Heart left ventricle (tissue), 16 donors: ENCODE measurements around the gene DCUN1D2. TPM values are rescaled to one million over a fixed set of nuclear protein-coding genes. Genes with fewer than 3 reads are reported as not detected.
A peak's percentile ranks its signal among the peaks of the same experiment; 100 is the strongest.

Experiments
- ATAC-seq, 4 donors: fragments of 200-7000 bp; cut with Tn5 transposase; one replicate each; pipeline ENCODE4 v1.9.1; 2020 to 2022; ENCODE audit warnings: moderate library complexity in 4 of 4, mild to moderate bottlenecking in 3 of 4, moderate number of reproducible peaks in 1 of 4
- DNase-seq, 5 donors: peaks; one replicate each; pipeline ENCODE4 v3.0.0-alpha.2; 2020
- H3K27ac ChIP-seq, 12 donors: fragments of 200-600 bp; sonication (generic) in 4 of 12; one replicate each; pipeline versions ENCODE4 v1.5.0 to v1.8.0; 2016 to 2022; ENCODE audit warnings: mild to moderate bottlenecking in 2 of 12
- H3K27me3 ChIP-seq, 9 donors: fragments of 200-600 bp; sonication (generic) in 2 of 9; one replicate each; pipeline versions ENCODE4 v1.5.1 to v1.8.0; 2016 to 2022; ENCODE audit warnings: mild to moderate bottlenecking in 3 of 9
- H3K36me3 ChIP-seq, 9 donors: fragments of 200-600 bp; sonication (generic) in 2 of 9; one replicate each; pipeline versions ENCODE4 v1.5.0 to v1.8.0; 2018 to 2022; ENCODE audit warnings: mild to moderate bottlenecking in 2 of 9
- H3K4me1 ChIP-seq, 12 donors: fragments of 200-600 bp; sonication (generic) in 4 of 12; one replicate each; pipeline versions ENCODE4 v1.5.0 to v1.8.0; 2016 to 2022; ENCODE audit warnings: mild to moderate bottlenecking in 3 of 12
- H3K4me3 ChIP-seq, 12 donors: fragments of 200-600 bp; sonication (generic) in 4 of 12; one replicate each; pipeline versions ENCODE4 v1.5.0 to v1.8.0; 2017 to 2022; ENCODE audit warnings: mild to moderate bottlenecking in 9 of 12, moderate library complexity in 4 of 12
- H3K9me3 ChIP-seq, 12 donors: fragments of 200-600 bp; sonication (generic) in 4 of 12; one replicate each; pipeline versions ENCODE4 v1.5.0 to v1.8.0; 2016 to 2022; ENCODE audit warnings: mild to moderate bottlenecking in 1 of 12
- POLR2A ChIP-seq, 2 donors: fragments of 450-650 bp; IDR thresholded peaks; one replicate each; pipeline ENCODE4 v1.6.1; 2017; ENCODE audit warnings: antibody characterized with exemption in 2 of 2, mild to moderate bottlenecking in 2 of 2, moderate library complexity in 2 of 2
- WGBS, 4 donors: extraction: QIAGEN DNeasy Blood & Tissue Kit in 2 of 4; methylation state at CpG; one replicate each; pipeline versions ENCODE4 v1.1.5 to v1.1.7; 2013 to 2018; 5-methylcytosine and 5-hydroxymethylcytosine counted together
- intact Hi-C, 10 donors: fragments of 100-400 bp; cut with DNase I; formaldehyde crosslinking; loops; one replicate each; pipeline versions ENCODE4 v1.11.1 to v1.14.2; 2022
- polyA plus RNA-seq, 2 donors: library from polyadenylated mRNA; stranded (reverse); fragments of 200-250 nt; gene quantifications; one replicate each; pipeline ENCODE4 v1.2.3, GENCODE V29; 2013
- total RNA-seq, 9 donors: library from RNA; depleted of rRNA in 2 of 9; stranded (reverse); fragments of >200 nt in 2 of 9; fragmentation: NEBNext Ultra II Directional in 3 of 9; extraction: Animal tissue kit (Norgen Biotek cat#: 25700) in 3 of 9; gene quantifications; one replicate each; pipeline versions ENCODE4 v1.1.0 to v1.2.4, GENCODE V29; 2016 to 2023
- TF ChIP-seq, protein P1 (sequence below), 12 donors: fragments of 200-600 bp; sonication (generic) in 4 of 12; IDR thresholded peaks; one replicate each; pipeline versions ENCODE4 v1.5.0 to v1.8.0; 2018 to 2022; ENCODE audit warnings: antibody characterized with exemption in 12 of 12, mild to moderate bottlenecking in 5 of 12
- donor health status: ischemic (EF 13 %, LVEDD 7.1; RV severe dilation, severe dysfunction).
- donor health status: healthy with polysubstance abuse.
- donor health status: DM: no; HTN: yes; CAD: no.
- donor health status: DM: no; HTN: no; CAD: no.
- donor health status: ischemic (EF 25% LVEDD 6.9; RV normal size, moderate dysfunction).
- donor health status: ischemic (EF 25% LVEDD 5.7; RV mildly dilated, moderate dysfunction).
- donor health status: healthy.
- donor health status: DM: yes; HTN: yes; CAD: no.
- donor health status: ischemic (EF 35%, LVEDD 5.7; RV mildly dilated, moderate dysfunction).
- donor health status: nonischemic (EF 11% LVEDD 7.7; RV severe dilation, severe dysfunction).
- donor health status: DM: yes; HTN: yes; CAD: no.
- donor health status: PGD.
- donor health status: ischemic (EF 29% LVEDD 5.4; RV normal size, mild dysfunction).
- donor health status: nonischemic (EF 23%, LVEDD 6.1; RV moderate dilation, normal function).

The DCUN1D2 gene
- total and polyA plus RNA-seq, 11 donors, result 68.7 to 247 (median 153) TPM

DNA sequence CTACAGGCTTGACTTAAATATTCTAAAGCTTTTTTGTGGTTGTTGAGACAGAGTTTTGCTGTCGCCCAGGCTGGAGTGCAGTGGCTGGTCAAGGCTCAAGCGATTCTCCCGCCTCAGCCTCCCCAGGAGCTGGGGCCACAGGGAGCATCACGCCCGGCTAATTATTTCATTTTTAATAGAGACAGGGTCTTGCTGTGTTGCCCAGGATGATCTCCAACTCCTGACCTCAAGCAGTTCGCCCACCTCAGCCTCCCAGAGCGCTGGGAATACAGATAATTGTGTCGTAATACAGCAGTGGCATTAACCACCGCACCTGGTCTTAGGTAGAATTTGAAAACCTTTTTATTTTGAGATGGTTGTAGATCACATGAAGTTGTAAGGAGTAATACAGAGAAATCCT, 1.5 kb upstream of the DCUN1D2 start:
- no peaks in the 10 kb centered on the region for H3K9me3 ChIP-seq
- H3K4me1 ChIP-seq, result peaks cover 0 to 85% (median 66%) of the 10 kb centered on the region in 12 donors
- TF ChIP-seq, protein P1, sequence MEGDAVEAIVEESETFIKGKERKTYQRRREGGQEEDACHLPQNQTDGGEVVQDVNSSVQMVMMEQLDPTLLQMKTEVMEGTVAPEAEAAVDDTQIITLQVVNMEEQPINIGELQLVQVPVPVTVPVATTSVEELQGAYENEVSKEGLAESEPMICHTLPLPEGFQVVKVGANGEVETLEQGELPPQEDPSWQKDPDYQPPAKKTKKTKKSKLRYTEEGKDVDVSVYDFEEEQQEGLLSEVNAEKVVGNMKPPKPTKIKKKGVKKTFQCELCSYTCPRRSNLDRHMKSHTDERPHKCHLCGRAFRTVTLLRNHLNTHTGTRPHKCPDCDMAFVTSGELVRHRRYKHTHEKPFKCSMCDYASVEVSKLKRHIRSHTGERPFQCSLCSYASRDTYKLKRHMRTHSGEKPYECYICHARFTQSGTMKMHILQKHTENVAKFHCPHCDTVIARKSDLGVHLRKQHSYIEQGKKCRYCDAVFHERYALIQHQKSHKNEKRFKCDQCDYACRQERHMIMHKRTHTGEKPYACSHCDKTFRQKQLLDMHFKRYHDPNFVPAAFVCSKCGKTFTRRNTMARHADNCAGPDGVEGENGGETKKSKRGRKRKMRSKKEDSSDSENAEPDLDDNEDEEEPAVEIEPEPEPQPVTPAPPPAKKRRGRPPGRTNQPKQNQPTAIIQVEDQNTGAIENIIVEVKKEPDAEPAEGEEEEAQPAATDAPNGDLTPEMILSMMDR (IDR thresholded peaks at IDR 0.05), result no peak
- no peak for TF ChIP-seq POLR2A (IDR thresholded peaks at IDR 0.05)
- H3K36me3 ChIP-seq, result peaks cover 0 to 27% (median 22%) of the 10 kb centered on the region in 9 donors
- H3K27ac ChIP-seq, result peak overlapping the region in 10 of 12 donors; percentile 91 to 98 (median 94)
- 60 to 71% (median 66%) methylated on average over 9 of the region's 9 CpGs for WGBS, 4 donors
- DNase-seq (no peak), ATAC-seq (no peak)
- H3K4me3 ChIP-seq, result peak overlapping the region; percentile 78 to 98 (median 94)
- H3K27me3 ChIP-seq, result no peaks in the 10 kb centered on the region
- intact Hi-C loops, result loop anchor here in 5 of 10 donors (2.0 to 10.0 kb wide), 5 partner anchors 35 to 53 kb away; partner anchors contain the start of gene ADPRHL1 (in 2 of the 5)

DNA sequence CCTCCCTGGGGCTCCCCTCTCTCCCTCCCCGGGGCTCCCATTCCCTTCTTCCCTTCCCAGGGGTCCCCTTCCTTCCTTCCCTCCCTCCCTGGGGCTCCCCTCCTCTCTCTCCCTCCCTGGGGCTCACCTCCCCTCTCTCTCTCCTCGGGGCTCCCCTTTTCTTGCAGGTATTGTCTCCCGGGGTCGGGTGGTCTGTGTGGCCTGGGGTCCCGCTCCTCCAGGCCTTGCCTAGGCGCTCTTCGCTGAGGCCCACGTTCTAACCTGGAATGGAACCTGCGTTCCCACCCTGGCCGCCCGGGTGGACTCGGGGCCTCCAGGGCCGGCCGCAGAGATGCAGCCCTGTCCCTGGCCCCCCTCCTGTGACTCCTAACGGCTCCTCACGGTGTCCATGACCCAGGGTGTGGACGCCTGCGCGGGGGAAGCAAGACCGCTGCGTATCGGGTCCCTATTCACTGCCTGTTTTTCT, 940 bp upstream of the DCUN1D2 start:
- intact Hi-C loops, result loop anchor here in 5 of 10 donors (2.0 to 10.0 kb wide), 5 partner anchors 34 to 53 kb away; partner anchors contain the start of gene ADPRHL1 (in 2 of the 5)
- TF ChIP-seq POLR2A (IDR thresholded peaks at IDR 0.05), result no peak
- TF ChIP-seq, protein P1 (IDR thresholded peaks at IDR 0.05), result no peak
- DNase-seq, result peak in 2 of 5 donors; percentile 53 to 58
- H3K4me1 ChIP-seq, result peaks cover 0 to 85% (median 65%) of the 10 kb centered on the region in 12 donors
- H3K27me3 ChIP-seq, result no peaks in the 10 kb centered on the region
- peak overlapping the region; percentile 87 to 98 (median 94) for H3K27ac ChIP-seq
- WGBS, 4 donors, result 1 to 2% (median 2%) methylated on average over 22 of the region's 22 CpGs
- peaks cover 0 to 22% (median 17%) of the 10 kb centered on the region in 9 donors for H3K36me3 ChIP-seq
- H3K9me3 ChIP-seq, result no peaks in the 10 kb centered on the region
- peak overlapping the region; percentile 78 to 98 (median 94) for H3K4me3 ChIP-seq
- peak; percentile 6 to 36 (median 22) for ATAC-seq

DNA sequence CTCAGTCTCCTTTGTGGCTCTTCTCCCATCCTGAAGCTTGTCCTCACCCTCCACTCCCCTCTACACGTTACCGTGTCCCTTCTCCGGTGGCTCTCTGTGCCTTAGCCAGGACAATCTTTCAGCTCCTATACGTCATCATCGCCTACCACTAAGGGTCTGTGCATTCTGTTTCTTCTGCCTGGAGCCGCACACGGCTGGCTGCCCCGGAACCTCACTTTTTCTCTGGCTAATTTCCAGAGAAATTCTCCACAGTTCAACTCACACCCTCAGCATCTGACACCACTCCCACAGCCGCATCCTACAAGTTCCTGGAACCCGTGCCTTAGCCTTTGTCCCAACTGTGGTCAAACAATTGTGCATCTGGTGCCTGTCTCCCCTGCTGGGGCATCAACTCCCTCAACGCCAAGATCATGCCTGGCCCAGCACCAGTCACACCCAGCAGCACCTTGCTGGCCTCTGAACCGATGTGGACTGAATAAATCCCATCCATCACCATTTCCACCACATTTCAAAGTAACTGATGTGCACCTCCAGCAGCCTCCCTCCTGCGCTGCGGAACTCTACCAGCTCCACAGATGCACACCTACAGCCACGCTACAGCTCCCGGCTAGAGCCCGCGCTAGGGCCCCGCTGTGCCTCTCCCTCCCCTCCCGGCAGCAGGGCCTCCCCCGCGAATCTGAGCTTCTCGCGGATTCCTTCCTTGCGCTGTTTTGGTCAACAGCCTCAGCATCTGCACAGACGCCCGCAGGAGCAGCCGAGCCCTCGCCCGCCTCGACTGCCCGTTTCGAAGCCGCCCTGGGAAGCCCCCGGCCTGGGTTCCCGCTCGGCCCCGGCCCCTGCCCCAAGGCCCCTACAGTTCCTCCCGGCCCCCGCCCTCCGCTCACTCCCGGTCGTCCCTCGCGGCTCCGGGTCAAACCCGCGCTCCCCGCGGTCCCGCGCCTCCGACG, 689 bp downstream of the DCUN1D2 start:
- H3K36me3 ChIP-seq, result peaks cover 0 to 6% (median under 1%) of the 10 kb centered on the region in 9 donors
- DNase-seq (peak in 3 of 5 donors; percentile 35 to 74 (median 47)), ATAC-seq (peak in 2 of 4 donors; percentile 2 to 7)
- TF ChIP-seq, protein P1 (IDR thresholded peaks at IDR 0.05), result no peak
- TF ChIP-seq POLR2A (IDR thresholded peaks at IDR 0.05), result no peak
- peak overlapping the region; percentile 87 to 98 (median 94) for H3K27ac ChIP-seq
- H3K4me3 ChIP-seq, result peak overlapping the region; percentile 78 to 98 (median 94)
- H3K9me3 ChIP-seq, result no peaks in the 10 kb centered on the region
- intact Hi-C loops, result loop anchor here in 5 of 10 donors (1.0 to 10.0 kb wide), 6 partner anchors 18 to 55 kb away; partner anchors contain the start of gene ADPRHL1 (in 2 of the 5)
- 2 to 3% (median 2%) methylated on average over 34 to 54 of the region's 54 CpGs for WGBS, 4 donors
- no peaks in the 10 kb centered on the region for H3K27me3 ChIP-seq
- peaks cover 0 to 84% (median 54%) of the 10 kb centered on the region in 12 donors for H3K4me1 ChIP-seq

DNA sequence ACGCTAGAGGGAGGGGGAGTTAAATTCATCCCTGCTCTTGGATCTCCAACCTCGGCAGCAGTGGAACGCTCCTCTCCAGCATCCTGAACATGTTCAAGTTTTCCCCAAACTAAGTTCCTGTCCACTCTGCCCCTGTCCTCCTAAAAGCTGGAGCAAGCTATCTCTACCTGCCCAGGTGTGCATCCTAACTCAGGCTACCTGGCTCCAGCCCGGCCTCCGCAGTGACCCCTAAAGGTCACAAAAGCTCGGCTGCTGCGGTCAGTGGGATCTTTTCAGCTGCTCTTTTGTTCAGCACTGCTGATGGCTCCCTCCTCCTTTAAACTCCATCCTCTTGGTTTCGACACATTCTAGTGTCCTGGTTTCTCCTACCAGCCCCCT, 1.4 kb downstream of the DCUN1D2 start:
- Histone ChIP-seq H3K27ac (peak overlapping the region in 11 of 12 donors; percentile 87 to 98 (median 94)), H3K9me3 (no peaks in the 10 kb centered on the region), H3K4me3 (peak overlapping the region in 11 of 12 donors; percentile 25 to 98 (median 95)), H3K27me3 (no peaks in the 10 kb centered on the region), H3K4me1 (peaks cover 0 to 84% (median 50%) of the 10 kb centered on the region in 12 donors), H3K36me3 (peaks cover 0 to under 1% (median 0%) of the 10 kb centered on the region in 9 donors)
- intact Hi-C loops, result no loop called here
- no peak for TF ChIP-seq POLR2A (IDR thresholded peaks at IDR 0.05)
- TF ChIP-seq, protein P1 (IDR thresholded peaks at IDR 0.05), result no peak
- ATAC-seq (no peak), DNase-seq (no peak)
- 26 to 41% (median 31%) methylated on average over 8 of the region's 8 CpGs for WGBS, 4 donors
